Lower lobe of right lung (tissue), 2 donors: ENCODE data around the gene SULF2. TPM values are rescaled to one million over a fixed set of nuclear protein-coding genes. Genes with fewer than 3 reads are reported as not detected.

Experiments
- ATAC-seq, 2 donors: fragments of 200-7000 bp; cut with Tn5 transposase; one replicate each; pipeline ENCODE4 v1.9.1; 2020 to 2022; ENCODE audit warnings: mild to moderate bottlenecking in 2 of 2, moderate library complexity in 2 of 2
- DNase-seq: peaks from one replicate; pipeline ENCODE4 v3.0.0-alpha.2; 2020
- H3K27ac ChIP-seq: fragments of 200-600 bp; one replicate; pipeline ENCODE4 v1.8.0; 2022
- H3K27me3 ChIP-seq: fragments of 200-600 bp; one replicate; pipeline ENCODE4 v1.8.0; 2022; ENCODE audit warnings: low read depth
- H3K36me3 ChIP-seq: fragments of 200-600 bp; one replicate; pipeline ENCODE4 v1.8.0; 2022; ENCODE audit warnings: mild to moderate bottlenecking
- H3K4me1 ChIP-seq: fragments of 200-600 bp; one replicate; pipeline ENCODE4 v1.8.0; 2022
- H3K4me3 ChIP-seq: fragments of 200-600 bp; one replicate; pipeline ENCODE4 v1.8.0; 2022; ENCODE audit warnings: mild to moderate bottlenecking
- H3K9me3 ChIP-seq: fragments of 200-600 bp; one replicate; pipeline ENCODE4 v1.8.0; 2022
- intact Hi-C: fragments of 100-400 bp; cut with DNase I; formaldehyde crosslinking; loops from one replicate; pipeline ENCODE4 v1.11.0; 2022
- total RNA-seq: library from RNA; stranded (reverse); fragmentation: NEBNext Ultra II Directional; extraction: Animal tissue kit (Norgen Biotek cat#: 25700); gene quantifications from one replicate; pipeline ENCODE4 v1.2.1, GENCODE V29; 2021
- TF ChIP-seq, protein P1 (sequence below): fragments of 200-600 bp; IDR thresholded peaks from one replicate; pipeline ENCODE4 v1.8.0; 2022; ENCODE audit warnings: antibody characterized with exemption, mild to moderate bottlenecking
- donor health status: DM: no; HTN: yes; CAD: no; lungs with severe emphysema.

The SULF2 gene
- total RNA-seq, 1 donor from 2014 or later = 34.6 TPM

DNA sequence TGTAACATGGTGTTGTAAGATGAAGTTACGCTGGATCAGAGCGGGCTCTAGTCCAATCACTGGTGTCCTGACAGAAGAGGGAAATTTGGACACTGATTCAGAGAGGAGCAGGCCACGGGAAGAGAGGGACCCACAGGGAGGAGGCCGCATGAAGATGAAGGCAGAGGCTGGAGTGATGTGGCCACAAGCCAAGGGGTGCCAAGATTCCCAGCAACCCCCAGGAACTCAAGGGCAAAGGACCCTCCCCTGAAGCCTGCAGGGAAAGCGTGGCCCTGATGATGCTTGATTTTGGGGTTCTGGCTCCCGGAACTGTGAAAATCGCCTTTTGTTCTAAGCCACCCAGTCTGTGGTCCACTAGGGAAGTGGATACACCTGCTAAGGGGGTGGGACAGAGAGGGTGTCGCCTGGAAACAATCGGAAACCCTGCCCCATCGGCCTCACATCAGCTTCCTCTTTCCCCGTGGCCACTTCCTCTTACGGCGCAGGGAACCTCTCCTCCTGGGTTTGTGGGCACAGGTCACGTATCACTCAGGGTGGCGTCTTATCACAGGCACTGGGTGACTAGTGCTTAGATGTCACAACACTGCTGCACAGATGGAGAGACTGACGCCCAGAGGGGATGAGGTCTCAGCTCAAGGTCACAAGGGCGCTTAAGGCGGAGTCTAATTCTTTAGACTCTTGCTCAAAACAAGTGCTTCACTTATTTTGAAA, 58.0 kb downstream of the SULF2 start:
- Histone ChIP-seq H3K9me3 (no peaks in the 10 kb centered on the region), H3K27me3 (no peaks in the 10 kb centered on the region), H3K27ac (peak overlapping the region; percentile 49), H3K4me1 (peaks cover 16% of the 10 kb centered on the region), H3K4me3 (no peak overlapping the region), H3K36me3 (no peaks in the 10 kb centered on the region)
- intact Hi-C loops = no loop called here
- TF ChIP-seq, protein P1, sequence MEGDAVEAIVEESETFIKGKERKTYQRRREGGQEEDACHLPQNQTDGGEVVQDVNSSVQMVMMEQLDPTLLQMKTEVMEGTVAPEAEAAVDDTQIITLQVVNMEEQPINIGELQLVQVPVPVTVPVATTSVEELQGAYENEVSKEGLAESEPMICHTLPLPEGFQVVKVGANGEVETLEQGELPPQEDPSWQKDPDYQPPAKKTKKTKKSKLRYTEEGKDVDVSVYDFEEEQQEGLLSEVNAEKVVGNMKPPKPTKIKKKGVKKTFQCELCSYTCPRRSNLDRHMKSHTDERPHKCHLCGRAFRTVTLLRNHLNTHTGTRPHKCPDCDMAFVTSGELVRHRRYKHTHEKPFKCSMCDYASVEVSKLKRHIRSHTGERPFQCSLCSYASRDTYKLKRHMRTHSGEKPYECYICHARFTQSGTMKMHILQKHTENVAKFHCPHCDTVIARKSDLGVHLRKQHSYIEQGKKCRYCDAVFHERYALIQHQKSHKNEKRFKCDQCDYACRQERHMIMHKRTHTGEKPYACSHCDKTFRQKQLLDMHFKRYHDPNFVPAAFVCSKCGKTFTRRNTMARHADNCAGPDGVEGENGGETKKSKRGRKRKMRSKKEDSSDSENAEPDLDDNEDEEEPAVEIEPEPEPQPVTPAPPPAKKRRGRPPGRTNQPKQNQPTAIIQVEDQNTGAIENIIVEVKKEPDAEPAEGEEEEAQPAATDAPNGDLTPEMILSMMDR = no peak
- peak; percentile 85 for DNase-seq
- peak; percentile 87 to 94 for ATAC-seq

DNA sequence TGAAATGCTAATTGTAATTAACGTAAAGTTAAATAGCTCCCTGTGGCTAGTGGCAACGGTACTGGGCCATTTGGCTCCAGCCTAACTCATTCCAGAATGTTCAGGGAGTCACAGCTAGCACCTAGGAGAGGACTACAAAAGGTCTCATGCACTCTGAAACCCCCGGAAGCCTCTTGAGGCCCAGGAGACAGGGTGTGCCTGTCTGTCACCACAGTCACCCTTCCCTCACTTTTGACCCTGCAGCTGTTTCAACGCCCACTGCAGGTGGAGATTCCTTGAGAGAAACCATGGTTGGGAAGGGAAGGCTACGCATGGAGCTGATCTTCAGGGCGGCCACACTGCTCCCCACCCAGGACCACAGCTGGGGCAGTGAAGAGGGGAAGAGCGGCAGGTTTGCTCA, 58.6 kb downstream of the SULF2 start:
- TF ChIP-seq, protein P1 = no peak
- Histone ChIP-seq H3K4me1 (peaks cover 16% of the 10 kb centered on the region), H3K9me3 (no peaks in the 10 kb centered on the region), H3K27me3 (no peaks in the 10 kb centered on the region), H3K36me3 (no peaks in the 10 kb centered on the region), H3K27ac (no peak overlapping the region), H3K4me3 (no peak overlapping the region)
- ATAC-seq = no peak
- DNase-seq = no peak
- intact Hi-C loops = no loop called here

DNA sequence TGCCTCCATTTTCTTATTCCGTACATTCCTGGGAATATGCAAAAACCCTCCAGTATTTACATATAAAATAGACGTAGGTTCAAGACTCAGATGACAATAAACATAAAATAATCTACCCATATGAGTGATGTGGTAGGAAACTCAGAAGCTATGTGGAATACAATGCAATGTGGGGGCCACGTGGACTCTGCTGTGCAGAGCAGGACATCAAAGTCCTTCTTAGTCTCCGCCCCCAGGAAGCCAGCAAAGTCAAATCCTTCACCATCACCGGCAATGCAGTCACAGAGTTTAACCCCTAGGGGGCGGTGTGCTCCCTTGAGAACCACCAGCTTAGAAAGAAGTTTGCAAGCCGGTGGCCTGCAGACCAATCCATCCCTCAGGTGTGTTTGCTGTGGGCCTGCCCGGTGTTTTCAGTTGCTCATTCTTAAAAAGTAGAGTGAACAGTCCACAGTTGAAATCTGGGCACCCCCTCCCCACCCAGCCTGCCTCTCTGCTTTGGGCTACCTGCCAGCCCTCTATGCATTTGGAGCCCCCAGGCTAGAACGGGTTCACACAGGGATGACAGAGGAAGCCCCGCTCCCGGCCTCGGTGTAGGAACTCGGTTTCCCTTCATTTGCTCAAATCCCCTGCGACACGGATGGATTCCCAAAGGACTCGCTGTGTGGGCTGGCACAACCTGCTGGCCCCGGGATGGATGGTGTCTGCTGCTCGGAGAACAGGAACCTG, 59.9 kb downstream of the SULF2 start:
- peak; percentile 76 for DNase-seq

DNA sequence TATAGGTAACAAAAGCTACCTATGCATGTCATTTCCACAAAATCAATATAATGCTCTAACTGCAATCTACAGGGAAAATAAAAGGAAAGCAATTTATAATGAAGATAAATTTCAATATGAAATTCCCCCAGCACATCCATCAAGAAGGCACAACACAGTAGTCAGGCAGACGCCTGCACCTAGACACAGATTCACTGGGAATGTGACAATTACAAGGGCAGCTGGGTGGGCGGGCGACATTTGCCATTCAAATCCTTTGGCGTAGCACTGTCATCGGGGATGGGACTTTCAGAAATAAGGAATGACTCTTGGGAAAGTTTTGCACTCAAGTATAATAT, 60.4 kb downstream of the SULF2 start:
- H3K27me3 ChIP-seq = no peaks in the 10 kb centered on the region
- DNase-seq = no peak
- H3K4me1 ChIP-seq = peaks cover 25% of the 10 kb centered on the region
- ATAC-seq = no peak
- TF ChIP-seq, protein P1 = no peak
- no peak overlapping the region for H3K27ac ChIP-seq
- H3K9me3 ChIP-seq = no peaks in the 10 kb centered on the region
- H3K4me3 ChIP-seq = no peak overlapping the region
- H3K36me3 ChIP-seq = no peaks in the 10 kb centered on the region
- intact Hi-C loops = no loop called here

More for the DNA sequence above, 59.9 kb downstream of the SULF2 start:
- H3K9me3 ChIP-seq = no peaks in the 10 kb centered on the region
- no peaks in the 10 kb centered on the region for H3K36me3 ChIP-seq
- no peaks in the 10 kb centered on the region for H3K27me3 ChIP-seq
- TF ChIP-seq, protein P1 = peak; percentile 87
- no peak overlapping the region for H3K27ac ChIP-seq
- peak; percentile 64 to 76 for ATAC-seq
- intact Hi-C loops = no loop called here
- peaks cover 25% of the 10 kb centered on the region for H3K4me1 ChIP-seq
- H3K4me3 ChIP-seq = no peak overlapping the region

DNA sequence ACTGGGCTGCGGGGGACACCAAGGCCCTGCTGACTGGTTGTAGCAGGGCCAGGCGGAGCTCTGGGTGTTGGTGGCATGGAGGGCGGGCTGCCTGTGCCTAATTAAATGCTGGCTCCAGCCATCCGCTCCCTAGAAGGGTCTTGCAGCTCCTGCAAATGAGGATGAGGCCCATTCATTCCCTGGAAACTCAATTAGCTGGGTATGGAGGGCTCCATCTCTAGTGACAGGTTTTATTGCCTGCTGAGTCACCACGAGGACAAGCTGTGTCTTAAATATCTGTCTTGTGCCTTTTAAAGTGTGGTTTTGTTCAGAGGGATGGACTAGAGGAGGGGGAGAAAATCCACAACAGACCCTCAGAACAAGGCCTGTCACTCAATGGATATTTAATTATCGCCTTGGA, 60.9 kb downstream of the SULF2 start:
- no peak for DNase-seq
- no peaks in the 10 kb centered on the region for H3K9me3 ChIP-seq
- TF ChIP-seq, protein P1 = no peak
- intact Hi-C loops = no loop called here
- no peaks in the 10 kb centered on the region for H3K36me3 ChIP-seq
- no peak overlapping the region for H3K4me3 ChIP-seq
- ATAC-seq = no peak
- H3K4me1 ChIP-seq = peaks cover 25% of the 10 kb centered on the region
- H3K27me3 ChIP-seq = no peaks in the 10 kb centered on the region
- H3K27ac ChIP-seq = no peak overlapping the region
